ENCODE data around the gene TCTN3.
"Not testable (repeated sequence)": the region's sequence is repeated elsewhere in the genome, so short reads cannot be mapped to it uniquely, and the experiment has no call there.

TCTN3 gene

DNA sequence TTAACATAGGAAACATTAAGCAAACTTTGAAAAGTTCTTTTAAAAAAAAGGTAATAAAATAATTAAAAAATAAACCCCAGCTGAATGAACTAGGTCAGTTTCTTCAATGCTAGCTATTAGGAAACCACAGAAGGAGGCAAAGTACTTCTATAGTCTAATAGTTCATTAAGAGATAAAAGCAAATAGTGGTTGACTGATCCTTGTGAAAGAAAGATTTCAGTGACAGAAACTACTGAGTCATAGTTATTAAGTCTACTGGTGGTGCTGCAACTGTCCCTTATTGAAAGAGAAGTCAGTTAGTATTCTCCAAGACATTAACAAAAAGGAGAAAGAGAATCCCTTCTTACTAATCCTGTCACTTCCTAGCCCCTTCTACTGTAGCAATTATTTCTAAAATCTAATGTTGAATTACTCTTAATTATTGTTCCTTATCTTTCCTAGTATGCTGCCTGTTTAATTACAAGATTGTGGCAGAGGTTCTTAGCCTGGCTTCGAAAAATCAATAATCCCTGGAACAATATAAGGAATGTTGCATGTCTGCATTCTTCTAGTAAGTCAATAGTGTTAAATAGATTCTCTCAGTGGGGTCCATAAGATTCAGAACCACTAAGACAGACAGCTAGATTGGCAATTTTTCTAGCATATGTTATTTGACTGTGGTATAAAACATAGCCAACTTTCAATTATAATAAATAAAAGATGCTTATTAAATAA lies 18.2 kb downstream of the TCTN3 start:
- no peak for ATAC-seq

GRCh38 chr10:95674643-95675042 lies 19.1 kb downstream of the TCTN3 start:
- ATAC-seq, result no peak

DNA sequence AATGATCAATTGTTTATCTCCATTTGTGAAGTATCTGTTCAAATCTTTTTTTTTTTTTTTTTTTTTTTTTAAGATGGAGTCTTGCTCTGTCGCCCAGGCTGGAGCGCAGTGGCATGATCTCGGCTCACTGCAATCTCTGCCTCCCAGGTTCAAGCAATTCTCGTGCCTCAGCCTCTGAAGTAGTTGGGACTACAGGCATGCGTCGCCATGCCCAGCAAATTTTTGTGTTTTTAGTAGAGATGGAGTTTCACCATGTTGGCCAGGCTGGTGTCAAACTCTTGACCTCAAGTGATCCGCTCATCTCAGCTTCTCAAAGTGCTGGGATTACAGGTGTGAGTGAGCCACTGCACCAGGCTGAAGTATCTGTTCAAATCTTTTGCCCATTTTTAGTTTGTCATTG lies 21.1 kb downstream of the TCTN3 start:
- ATAC-seq, result not testable (repeated sequence)

DNA sequence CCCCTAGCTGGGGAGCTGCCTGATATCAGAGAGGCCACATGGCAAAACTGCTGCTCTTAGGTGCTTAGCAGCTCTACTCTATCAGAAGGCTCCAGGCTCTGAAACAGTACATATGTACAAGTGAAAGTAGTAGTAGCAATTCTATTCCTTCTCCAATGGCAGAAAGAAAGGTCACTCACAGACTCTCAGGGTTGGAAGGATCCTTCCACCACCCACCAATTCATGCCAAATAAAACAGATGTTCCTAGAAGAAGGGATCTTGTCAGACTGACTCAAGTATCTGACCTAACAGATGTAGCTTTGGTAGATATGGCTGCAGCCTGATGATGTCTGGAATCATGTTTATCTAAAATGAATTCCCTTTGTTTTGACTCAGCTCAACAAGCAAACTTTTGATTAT lies 29.2 kb downstream of the TCTN3 start:
- no peak for ATAC-seq

GRCh38 chr10:95663496-95663895 lies 30.2 kb downstream of the TCTN3 start:
- no peak for ATAC-seq

- ATAC-seq, result no peak
Measured at GRCh38 chr10:95661818-95662217, 31.9 kb downstream of the TCTN3 start.

DNA sequence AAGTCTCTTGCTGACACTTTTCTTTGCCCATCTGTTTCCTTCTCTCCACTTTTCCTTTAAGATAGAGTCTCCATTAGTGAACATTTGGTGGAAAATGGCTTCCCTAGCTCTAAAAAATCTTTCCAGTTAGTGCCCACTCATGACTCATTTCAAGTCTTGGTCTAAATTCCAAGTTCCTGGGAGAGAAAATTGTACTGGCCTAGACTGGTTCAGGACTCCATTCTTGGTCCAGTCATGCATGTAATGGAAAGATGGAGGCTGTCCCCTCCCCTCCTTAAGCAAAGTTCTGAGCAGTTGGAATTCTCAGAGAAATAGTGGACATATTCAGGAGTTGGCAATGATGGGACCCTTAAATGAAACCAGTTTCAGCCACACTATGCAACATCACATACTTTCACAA lies 33.4 kb downstream of the TCTN3 start:
- ATAC-seq, result no peak

- ATAC-seq, result no peak
Measured at GRCh38 chr10:95657250-95657649, 36.5 kb downstream of the TCTN3 start.

DNA sequence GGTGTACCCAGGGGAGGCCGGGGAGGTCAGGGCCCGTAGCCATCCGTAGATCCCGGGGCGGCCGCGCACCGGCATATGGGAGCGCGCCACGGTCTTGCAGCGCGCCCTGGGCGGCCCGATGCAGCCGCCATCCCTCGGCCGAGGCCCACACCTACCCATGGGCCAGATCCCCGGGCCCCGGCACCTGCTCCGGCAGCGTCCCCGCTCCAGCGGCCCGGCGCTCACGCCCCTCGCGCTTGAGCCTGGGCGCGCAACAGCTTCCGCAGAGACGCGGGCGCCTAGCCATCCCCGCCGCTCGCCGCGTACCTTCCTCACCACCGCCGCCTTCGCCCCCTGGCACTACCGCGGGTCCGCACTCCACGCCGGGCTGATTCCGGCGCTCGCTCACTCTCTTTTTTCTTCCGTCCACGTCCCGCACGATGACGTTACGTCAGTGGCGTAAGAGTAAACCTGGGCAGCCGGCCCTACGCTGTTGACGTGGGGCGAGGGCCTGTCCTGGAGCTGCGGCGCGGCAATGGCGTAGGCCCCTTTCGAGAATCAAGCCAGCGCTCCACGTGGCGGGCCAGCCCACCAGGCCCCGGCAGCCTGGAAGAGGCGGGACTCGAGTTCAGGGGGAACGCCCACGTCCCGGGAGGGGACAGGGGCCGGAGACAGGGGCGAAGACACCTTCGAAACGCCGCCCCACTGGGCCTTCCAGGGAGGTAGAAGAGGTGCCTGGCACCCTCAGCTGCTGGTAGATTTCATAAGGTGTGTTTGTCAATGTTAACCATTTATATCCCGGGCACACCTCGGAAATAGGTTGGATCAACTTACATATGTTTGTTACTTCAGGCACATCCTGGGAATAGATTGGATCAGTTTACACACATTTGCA lies 37.2 kb downstream of the TCTN3 start, which contains the start of gene ALDH18A1:
Gene ALDH18A1, minus strand, starts transcription at position 421 of the 874 bp plus-strand sequence. CDS start 3,334 bp downstream, outside the sequence.
- peak; percentile 86 to 90 for ATAC-seq

- peak; percentile 18 to 31 for ATAC-seq
Measured at GRCh38 chr10:95655571-95656290, 38.0 kb downstream of the TCTN3 start.

- ATAC-seq, result no peak
Measured at GRCh38 chr10:95653895-95654294, 39.8 kb downstream of the TCTN3 start.

GRCh38 chr10:95651346-95652060 lies 42.2 kb downstream of the TCTN3 start:
- no peak for ATAC-seq

GRCh38 chr10:95650232-95650631 lies 43.5 kb downstream of the TCTN3 start:
- no peak for ATAC-seq

DNA sequence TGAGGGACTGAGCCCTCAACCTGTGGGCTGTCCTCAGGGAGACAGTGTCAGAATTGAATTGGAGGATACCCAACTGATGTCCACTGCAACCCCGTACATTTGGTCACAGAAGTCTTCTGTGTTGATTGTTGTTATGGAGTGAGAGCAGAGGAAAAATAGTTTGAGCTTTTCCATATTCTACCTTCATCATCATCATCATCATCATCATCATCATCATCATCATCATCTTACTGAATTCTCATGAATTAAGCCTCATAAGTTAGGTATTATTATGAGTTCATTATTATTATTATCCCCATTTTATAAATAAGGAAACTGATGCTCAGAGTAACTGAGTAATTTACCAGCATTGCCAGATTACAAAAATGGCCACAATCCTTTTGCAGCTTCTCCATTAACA lies 45.6 kb downstream of the TCTN3 start:
- no peak for ATAC-seq

- ATAC-seq, result no peak
Measured at GRCh38 chr10:95646160-95646559, 47.6 kb downstream of the TCTN3 start.

- no peak for ATAC-seq
Measured at GRCh38 chr10:95644901-95645300, 48.8 kb downstream of the TCTN3 start.

- ATAC-seq, result no peak
Measured at GRCh38 chr10:95640891-95641315, 52.8 kb downstream of the TCTN3 start.

- ATAC-seq, result no peak
Measured at GRCh38 chr10:95637911-95638310, 55.8 kb downstream of the TCTN3 start.

DNA sequence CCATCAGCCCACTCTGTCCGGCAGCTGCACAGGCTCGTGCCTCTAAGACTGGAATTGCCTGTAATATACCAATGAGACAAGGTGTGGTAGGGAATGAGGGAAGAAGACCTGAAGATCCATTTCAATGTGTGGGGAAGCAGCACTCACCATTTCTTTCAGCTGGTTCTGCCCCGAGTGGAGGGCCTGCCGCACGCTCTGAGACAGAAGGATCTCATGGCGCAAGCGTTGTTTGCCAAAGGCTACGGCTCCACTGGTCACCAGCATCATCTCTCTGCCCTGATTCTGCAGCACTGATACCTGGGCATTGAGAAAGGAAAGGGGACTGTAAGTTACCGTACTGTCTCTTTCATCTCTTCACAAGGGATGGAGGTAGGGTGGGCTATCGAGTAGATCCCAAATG lies 56.6 kb downstream of the TCTN3 start:
- ATAC-seq, result no peak

- no peak for ATAC-seq
Measured at GRCh38 chr10:95635319-95635733, 58.4 kb downstream of the TCTN3 start.

DNA sequence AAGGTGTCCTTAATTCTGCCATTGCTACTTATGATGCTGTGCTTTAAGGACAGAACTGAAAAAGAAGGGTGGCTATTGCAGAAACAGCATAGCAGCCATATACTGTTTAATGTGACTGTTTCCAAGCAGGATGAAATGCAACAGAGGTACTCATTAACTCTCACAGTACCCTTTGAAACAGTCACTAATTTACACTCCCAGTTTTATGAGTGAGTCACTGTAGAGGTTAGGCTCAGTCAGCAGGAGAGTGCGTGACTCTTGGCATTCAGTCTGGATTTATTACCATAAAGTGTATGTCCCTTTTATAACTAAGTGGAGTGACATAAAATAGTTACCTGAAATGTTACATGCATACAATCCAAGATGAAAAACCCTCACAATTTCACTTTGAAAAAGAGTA lies 64.9 kb downstream of the TCTN3 start:
- ATAC-seq, result no peak

DNA sequence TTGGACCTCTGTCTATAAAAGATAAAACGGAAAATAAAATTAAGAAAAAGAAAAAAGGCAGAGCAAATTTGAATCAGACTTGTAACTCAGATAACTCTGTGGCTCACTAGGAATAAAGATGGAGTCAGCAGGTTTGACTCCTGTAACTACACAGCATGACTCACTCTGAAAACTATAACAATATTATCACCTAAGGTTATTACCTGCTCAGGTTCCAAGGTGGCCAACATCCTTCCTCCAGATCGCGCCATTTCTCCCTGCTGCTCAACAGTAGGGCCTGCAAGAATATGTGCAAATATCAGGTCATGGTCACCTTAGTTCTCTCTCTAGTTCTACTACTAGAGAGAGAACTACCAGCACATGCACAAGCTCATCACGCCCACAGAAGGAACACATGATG lies 67.2 kb downstream of the TCTN3 start:
- no peak for ATAC-seq

GRCh38 chr10:95620415-95620814 lies 73.3 kb downstream of the TCTN3 start:
- not testable (repeated sequence) for ATAC-seq

Measured in activated CD4-positive, CD25-positive, alpha-beta regulatory T cell treated with anti-CD3 and anti-CD28 coated beads, Interleukin-2, amount 50 U/mL, for 24 hours (primary cell).